Measurements from ENCODE around the gene PDE10A. TPM values are rescaled to one million over a fixed set of nuclear protein-coding genes. Genes with fewer than 3 reads are reported as not detected.

Gene PDE10A
- total and polyA plus RNA-seq, 2 of the 13 experiments (the other 11 are each of a cell fraction or from before 2014, with no cell fraction given): not detected

- Histone ChIP-seq H3K27ac (ENCODE audit: extremely low read length, insufficient read depth, low read length) (no peak overlapping the region), H3K4me2 (ENCODE audit: low read depth, low read length) (no peak overlapping the region), H3K4me3 (replicated peaks in 1 of 3; ENCODE audit: insufficient read depth in 1 of 3, low read depth in 2 of 3, low read length in 3 of 3) (no peak overlapping the region), H3K79me2 (ENCODE audit: insufficient read depth, low read length) (no peaks in the 10 kb centered on the region), H3K9ac (ENCODE audit: insufficient read depth, low read depth, low read length) (no peak overlapping the region), H2AFZ (ENCODE audit: low read length) (no peak overlapping the region), H3K36me3 (replicated peaks in 1 of 2; ENCODE audit: control insufficient read depth in 1 of 2, insufficient read depth in 2 of 2, low read length in 2 of 2) (no peaks in the 10 kb centered on the region), H3K9me3 (ENCODE audit: low read length) (no peaks in the 10 kb centered on the region; the same call in 1 of the 2 replicates), H3K27me3 (ENCODE audit: control insufficient read depth in 1 of 2, insufficient read depth in 2 of 2, low read length in 2 of 2) (no peaks in the 10 kb centered on the region), H3K4me1 (ENCODE audit: insufficient read depth, low read length) (no peaks in the 10 kb centered on the region), H4K20me1 (ENCODE audit: insufficient read depth, low read length) (no peaks in the 10 kb centered on the region)
- no peak for ATAC-seq
- ChIA-PET CTCF (ENCODE audit: low intra/inter-chr PET ratio, low total read pairs) (no interaction called here), POLR2A (no interaction called here)
- 26% methylated on average over 22 of the region's 22 CpGs for WGBS (ENCODE audit: low lambda C conversion rate)
- intact Hi-C loops (cut with micrococcal nuclease; ENCODE audit: unreplicated experiment) (no loop called here), in situ Hi-C loops (cut with HindIII; ENCODE audit: extremely low pct_ligation_motif_present, low pct_unique_long_range_greater_than_20kb) (no loop called here)
- no peak for FAIRE-seq
- no TSS peak for BruUV-seq (replicated peaks)
- DNase-seq (ENCODE audit: low spot score): no peak
- TF ChIP-seq HMG20A (CRISPR knock-in tag; IDR thresholded peaks at IDR 0.05; ENCODE audit: borderline replicate concordance): no peak
- no peak for TF ChIP-seq ZBTB25 (CRISPR knock-in tag; IDR thresholded peaks at IDR 0.05)
- TF ChIP-seq ZNF282 (IDR thresholded peaks at IDR 0.05; ENCODE audit: partially characterized antibody): no peak
- TF ChIP-seq POLR2AphosphoS2 (IDR thresholded peaks at IDR 0.05; ENCODE audit: low read depth, low read length): no peak
- TF ChIP-seq, protein P1, sequence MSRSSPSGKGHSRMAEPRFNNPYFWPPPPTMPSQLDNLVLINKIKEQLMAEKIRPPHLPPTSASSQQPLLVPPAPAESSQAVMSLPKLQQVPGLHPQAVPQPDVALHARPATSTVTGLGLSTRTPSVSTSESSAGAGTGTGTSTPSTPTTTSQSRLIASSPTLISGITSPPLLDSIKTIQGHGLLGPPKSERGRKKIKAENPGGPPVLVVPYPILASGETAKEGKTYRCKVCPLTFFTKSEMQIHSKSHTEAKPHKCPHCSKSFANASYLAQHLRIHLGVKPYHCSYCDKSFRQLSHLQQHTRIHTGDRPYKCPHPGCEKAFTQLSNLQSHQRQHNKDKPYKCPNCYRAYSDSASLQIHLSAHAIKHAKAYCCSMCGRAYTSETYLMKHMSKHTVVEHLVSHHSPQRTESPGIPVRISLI (CRISPR knock-in tag; IDR thresholded peaks at IDR 0.05; ENCODE audit: borderline replicate concordance): no peak
- TF ChIP-seq ZSCAN21 (CRISPR knock-in tag; IDR thresholded peaks at IDR 0.05; ENCODE audit: borderline replicate concordance): no peak
- no peak for TF ChIP-seq ELF4 (CRISPR knock-in tag; IDR thresholded peaks at IDR 0.05; ENCODE audit: borderline replicate concordance)
- TF ChIP-seq, protein P2, sequence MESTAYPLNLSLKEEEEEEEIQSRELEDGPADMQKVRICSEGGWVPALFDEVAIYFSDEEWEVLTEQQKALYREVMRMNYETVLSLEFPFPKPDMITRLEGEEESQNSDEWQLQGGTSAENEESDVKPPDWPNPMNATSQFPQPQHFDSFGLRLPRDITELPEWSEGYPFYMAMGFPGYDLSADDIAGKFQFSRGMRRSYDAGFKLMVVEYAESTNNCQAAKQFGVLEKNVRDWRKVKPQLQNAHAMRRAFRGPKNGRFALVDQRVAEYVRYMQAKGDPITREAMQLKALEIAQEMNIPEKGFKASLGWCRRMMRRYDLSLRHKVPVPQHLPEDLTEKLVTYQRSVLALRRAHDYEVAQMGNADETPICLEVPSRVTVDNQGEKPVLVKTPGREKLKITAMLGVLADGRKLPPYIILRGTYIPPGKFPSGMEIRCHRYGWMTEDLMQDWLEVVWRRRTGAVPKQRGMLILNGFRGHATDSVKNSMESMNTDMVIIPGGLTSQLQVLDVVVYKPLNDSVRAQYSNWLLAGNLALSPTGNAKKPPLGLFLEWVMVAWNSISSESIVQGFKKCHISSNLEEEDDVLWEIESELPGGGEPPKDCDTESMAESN (CRISPR knock-in tag; conservative IDR thresholded peaks at IDR 0.05): no peak
- no peak for TF ChIP-seq ASH2L (IDR thresholded peaks at IDR 0.05; ENCODE audit: insufficient read length, low read depth, low read length)
- no peak for TF ChIP-seq ZNF724P (CRISPR knock-in tag; IDR thresholded peaks at IDR 0.05; ENCODE audit: borderline replicate concordance)
- TF ChIP-seq, protein P3, sequence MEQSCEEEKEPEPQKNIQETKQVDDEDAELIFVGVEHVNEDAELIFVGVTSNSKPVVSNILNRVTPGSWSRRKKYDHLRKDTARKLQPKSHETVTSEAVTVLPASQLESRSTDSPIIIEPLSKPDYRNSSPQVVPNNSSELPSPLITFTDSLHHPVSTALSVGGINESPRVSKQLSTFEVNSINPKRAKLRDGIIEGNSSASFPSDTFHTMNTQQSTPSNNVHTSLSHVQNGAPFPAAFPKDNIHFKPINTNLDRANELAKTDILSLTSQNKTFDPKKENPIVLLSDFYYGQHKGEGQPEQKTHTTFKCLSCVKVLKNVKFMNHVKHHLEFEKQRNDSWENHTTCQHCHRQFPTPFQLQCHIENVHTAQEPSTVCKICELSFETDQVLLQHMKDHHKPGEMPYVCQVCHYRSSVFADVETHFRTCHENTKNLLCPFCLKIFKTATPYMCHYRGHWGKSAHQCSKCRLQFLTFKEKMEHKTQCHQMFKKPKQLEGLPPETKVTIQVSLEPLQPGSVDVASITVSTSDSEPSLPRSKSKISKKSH (CRISPR knock-in tag; IDR thresholded peaks at IDR 0.05; ENCODE audit: borderline replicate concordance): no peak
Measured at GRCh38 chr6:165486183-165487137, 176.6 kb downstream of the PDE10A start.

Data from HepG2 (cell line).